Caco-2 (cell line): ENCODE measurements around the gene HOXA1. TPM values are rescaled to one million over a fixed set of nuclear protein-coding genes. Genes with fewer than 3 reads are reported as not detected.

Experiments used
- BruUV-seq: library from RNA; stranded (reverse); fragments of 400-500 nt; replicated peaks from 2 replicates; lab custom pipeline; 2021; lab: Mats Ljungman, UMichigan
- CTCF ChIA-PET: fragments of 300-600 bp; sonication (Branson Sonifier 250); formaldehyde crosslinking; loops from one replicate; lab custom pipeline; 2022; ENCODE audit warnings: antibody characterized with exemption; lab: Charles Lee
- POLR2A ChIA-PET: fragments of 300-600 bp; sonication (Branson Sonifier 250); formaldehyde crosslinking; loops from one replicate; lab custom pipeline; 2022; ENCODE audit warnings: antibody characterized with exemption; lab: Charles Lee
- DNase-seq, 2 experiments: peaks; one replicate each; pipeline versions ENCODE4 v3.0.0 to v3.0.0-alpha.2; 2020 to 2022
- H3K27me3 ChIP-seq: replicated peaks from 2 replicates; pipeline ENCODE4 v1.6.0; 2011; ENCODE audit warnings: low read length; ENCODE audit not compliant: control insufficient read depth, insufficient read depth
- H3K36me3 ChIP-seq: 2 replicates; pipeline ENCODE4 v1.5.1; 2011; ENCODE audit warnings: low read length; ENCODE audit not compliant: control insufficient read depth, insufficient read depth
- H3K4me1 ChIP-seq: fragments of 250-450 bp; sonication (Bioruptor Pico); 2 replicates; pipeline ENCODE4 v1.5.1; 2020; ENCODE audit warnings: mild to moderate bottlenecking
- H3K4me3 ChIP-seq: 2 replicates; pipeline ENCODE4 v1.5.1; 2011; ENCODE audit warnings: low read depth, mild to moderate bottlenecking, control low read depth, low read length
- H3K9me3 ChIP-seq: fragments of 250-450 bp; sonication (Bioruptor Pico); 2 replicates; pipeline ENCODE4 v1.5.1; 2020; ENCODE audit warnings: mild to moderate bottlenecking, moderate library complexity
- H3K27ac Mint-ChIP-seq: one replicate; pipeline ENCODE4 v1.8.0; 2022; ENCODE audit warnings: mixed read lengths; ENCODE audit not compliant: unreplicated experiment
- H3K27me3 Mint-ChIP-seq: one replicate; pipeline ENCODE4 v1.8.0; 2022; ENCODE audit warnings: mixed read lengths; ENCODE audit not compliant: insufficient read depth, unreplicated experiment
- H3K36me3 Mint-ChIP-seq: one replicate; pipeline ENCODE4 v1.8.0; 2022; ENCODE audit warnings: mild to moderate bottlenecking, mixed read lengths; ENCODE audit not compliant: insufficient read depth, unreplicated experiment
- H3K4me1 Mint-ChIP-seq: one replicate; pipeline ENCODE4 v1.8.0; 2022; ENCODE audit warnings: low read depth, mixed read lengths; ENCODE audit not compliant: unreplicated experiment
- H3K4me3 Mint-ChIP-seq: one replicate; pipeline ENCODE4 v1.8.0; 2022; ENCODE audit warnings: mild to moderate bottlenecking, moderate library complexity, mixed read lengths; ENCODE audit not compliant: unreplicated experiment
- H3K9me3 Mint-ChIP-seq: one replicate; pipeline ENCODE4 v1.8.0; 2022; ENCODE audit warnings: mixed read lengths; ENCODE audit not compliant: unreplicated experiment
- CTCF ChIP-seq, 2 experiments: fragments of 200-600 bp in 1 of 2; IDR thresholded peaks; 1 replicate in 1 of 2; 2 replicates in 1 of 2; pipeline versions ENCODE4 v1.5.1 to v1.8.0; 2011 to 2022; ENCODE audit warnings: antibody characterized with exemption in 1 of 2, control low read depth in 1 of 2, inconsistent platforms in 1 of 2, low read depth in 1 of 2, low read length in 1 of 2, mild to moderate bottlenecking in 1 of 2, moderate library complexity in 1 of 2; ENCODE audit not compliant: insufficient read depth in 1 of 2, severe bottlenecking in 1 of 2, unreplicated experiment in 1 of 2
- intact Hi-C: fragments of 100-400 bp; cut with micrococcal nuclease; formaldehyde crosslinking; loops from one replicate; pipeline ENCODE4 v1.10.0; 2022; ENCODE audit not compliant: unreplicated experiment
- total RNA-seq: library from RNA; stranded (reverse); gene quantifications from 2 replicates; pipeline ENCODE4 v1.2.3, GENCODE V29; 2022

Gene HOXA1
- total RNA-seq, 1 experiment from 2014 or later = 18.5 TPM

DNA sequence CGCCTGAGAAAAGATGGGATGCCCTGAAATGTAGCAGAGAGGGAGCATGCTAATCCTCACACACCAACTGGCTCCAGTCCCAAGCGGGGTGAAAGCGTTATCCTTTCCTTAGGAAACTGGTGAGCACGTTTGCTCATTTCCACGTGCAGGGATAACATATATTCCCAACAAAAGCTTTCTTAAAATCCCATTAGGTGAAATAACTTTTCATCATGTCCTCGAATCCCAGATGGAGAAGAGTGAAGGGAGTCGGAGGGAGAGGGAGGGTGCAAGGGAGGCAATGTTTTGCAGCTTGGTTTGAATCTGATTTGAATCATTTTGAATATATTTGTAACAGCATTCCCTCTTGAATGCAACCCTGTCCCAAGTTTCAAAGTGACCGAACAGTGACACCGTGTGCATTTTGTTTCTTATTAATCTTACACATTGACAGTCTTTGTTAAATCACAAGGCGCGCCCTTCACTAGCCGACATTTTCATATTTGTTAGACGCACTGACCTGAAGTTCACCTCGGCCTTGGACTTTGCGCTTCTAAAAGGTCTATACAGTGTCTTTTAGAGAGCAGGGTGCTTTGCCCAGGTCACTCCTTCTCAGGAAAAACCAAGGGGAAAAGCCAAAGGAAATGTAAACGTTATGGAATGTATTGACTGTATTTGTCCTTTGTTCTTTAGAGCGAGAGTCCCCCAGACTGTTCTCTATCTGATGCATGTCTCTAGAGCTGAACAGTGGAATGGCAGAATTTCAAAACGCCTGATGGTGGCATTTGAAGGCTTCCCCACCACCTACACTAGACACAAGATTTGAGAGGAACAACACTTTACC lies 37.8 kb upstream of the HOXA1 start:
- Mint-ChIP-seq H3K9me3 (no peaks in the 10 kb centered on the region), H3K27ac (no peak overlapping the region), H3K36me3 (no peaks in the 10 kb centered on the region), H3K27me3 (no peaks in the 10 kb centered on the region), H3K4me3 (no peak overlapping the region), H3K4me1 (peaks cover 27% of the 10 kb centered on the region)
- Histone ChIP-seq H3K36me3 (no peaks in the 10 kb centered on the region), H3K27me3 (no peaks in the 10 kb centered on the region), H3K4me1 (peaks cover 29% of the 10 kb centered on the region), H3K4me3 (no peak overlapping the region), H3K9me3 (no peaks in the 10 kb centered on the region)
- BruUV-seq = no TSS peak
- TF ChIP-seq CTCF (IDR thresholded peaks at IDR 0.05; ENCODE audit: insufficient read depth in 1 of 2, low read depth in 1 of 2, low read length in 1 of 2, severe bottlenecking in 1 of 2, unreplicated experiment in 1 of 2) = no peak
- CTCF ChIA-PET = interaction anchor here (0.7 to 0.8 kb wide), 2 partner anchors 27 to 48 kb away, joined by 3 read pairs; no protein-coding TSS in a partner anchor
- peak in 1 of 2 experiments; percentile 22 for DNase-seq
- intact Hi-C loops = no loop called here
- POLR2A ChIA-PET = no interaction called here

DNA sequence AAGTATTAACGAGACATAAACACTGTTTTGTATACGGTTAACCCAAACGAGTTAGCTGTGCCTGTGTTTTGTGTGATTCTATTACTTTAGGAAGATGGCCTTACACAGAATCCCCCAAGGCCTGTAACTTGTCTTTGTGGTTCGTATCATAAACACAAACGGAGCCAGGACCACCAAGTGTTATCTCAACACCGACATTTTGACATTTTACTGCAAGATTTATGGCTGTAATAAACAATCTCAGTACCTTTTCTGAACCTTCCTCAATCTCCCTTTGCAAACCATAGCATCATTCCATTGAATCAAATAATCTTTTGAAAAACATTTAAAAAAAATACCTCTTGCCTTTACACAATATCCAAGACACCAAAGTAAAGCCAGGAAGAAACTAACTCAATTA lies 37.2 kb upstream of the HOXA1 start:
- Histone ChIP-seq H3K36me3 (no peaks in the 10 kb centered on the region), H3K4me3 (no peak overlapping the region), H3K4me1 (peaks cover 29% of the 10 kb centered on the region), H3K27me3 (no peaks in the 10 kb centered on the region), H3K9me3 (no peaks in the 10 kb centered on the region)
- ChIA-PET CTCF (interaction anchor here (0.8 kb wide), 1 partner anchor 28 kb away, joined by 3 read pairs; no protein-coding TSS in a partner anchor), POLR2A (no interaction called here)
- H3K4me1 Mint-ChIP-seq = peaks cover 27% of the 10 kb centered on the region
- H3K27ac Mint-ChIP-seq = no peak overlapping the region
- no peak for DNase-seq
- H3K9me3 Mint-ChIP-seq = no peaks in the 10 kb centered on the region
- no peak overlapping the region for H3K4me3 Mint-ChIP-seq
- no peaks in the 10 kb centered on the region for H3K36me3 Mint-ChIP-seq
- no peak for TF ChIP-seq CTCF (IDR thresholded peaks at IDR 0.05; ENCODE audit: insufficient read depth in 1 of 2, low read depth in 1 of 2, low read length in 1 of 2, severe bottlenecking in 1 of 2, unreplicated experiment in 1 of 2)
- intact Hi-C loops = no loop called here
- no TSS peak for BruUV-seq
- H3K27me3 Mint-ChIP-seq = no peaks in the 10 kb centered on the region

GRCh38 chr7:27132214-27132613 lies 36.4 kb upstream of the HOXA1 start:
- H3K27me3 Mint-ChIP-seq = no peaks in the 10 kb centered on the region
- peak overlapping the region; percentile 22 for H3K4me3 Mint-ChIP-seq
- no TSS peak for BruUV-seq

More at GRCh38 chr7:27132214-27132613, 36.4 kb upstream of the HOXA1 start:
- ChIA-PET CTCF (no interaction called here), POLR2A (interaction anchor here (2.2 kb wide), 1 partner anchor 18 kb away, joined by 19 read pairs; no protein-coding TSS in a partner anchor)
- no peak for DNase-seq
- H3K36me3 Mint-ChIP-seq = no peaks in the 10 kb centered on the region
- Histone ChIP-seq H3K27me3 (no peaks in the 10 kb centered on the region), H3K4me3 (no peak overlapping the region), H3K9me3 (no peaks in the 10 kb centered on the region), H3K4me1 (peaks cover 29% of the 10 kb centered on the region), H3K36me3 (no peaks in the 10 kb centered on the region)
- intact Hi-C loops = no loop called here
- no peak for TF ChIP-seq CTCF (IDR thresholded peaks at IDR 0.05; ENCODE audit: insufficient read depth in 1 of 2, low read depth in 1 of 2, low read length in 1 of 2, severe bottlenecking in 1 of 2, unreplicated experiment in 1 of 2)
- peaks cover 27% of the 10 kb centered on the region for H3K4me1 Mint-ChIP-seq
- H3K9me3 Mint-ChIP-seq = no peaks in the 10 kb centered on the region
- H3K27ac Mint-ChIP-seq = no peak overlapping the region
